GM19035 (cell line): Measurements from ENCODE around the gene ASL.
"Not testable (repeated sequence)": the region's sequence is repeated elsewhere in the genome, so short reads cannot be mapped to it uniquely, and the experiment has no call there.

ENCODE experiments used
- ATAC-seq: cut with Tn5 transposase; IDR thresholded peaks from one replicate; pipeline ENCODE4 v1.9.1; 2021; ENCODE audit not compliant: unreplicated experiment

The ASL gene

GRCh38 chr7:66116680-66117420 lies 41.2 kb downstream of the ASL start:
- ATAC-seq = not testable (repeated sequence)

GRCh38 chr7:66118603-66119002 lies 43.0 kb downstream of the ASL start:
- no peak for ATAC-seq

GRCh38 chr7:66119245-66119850 lies 43.7 kb downstream of the ASL start:
- no peak for ATAC-seq

DNA sequence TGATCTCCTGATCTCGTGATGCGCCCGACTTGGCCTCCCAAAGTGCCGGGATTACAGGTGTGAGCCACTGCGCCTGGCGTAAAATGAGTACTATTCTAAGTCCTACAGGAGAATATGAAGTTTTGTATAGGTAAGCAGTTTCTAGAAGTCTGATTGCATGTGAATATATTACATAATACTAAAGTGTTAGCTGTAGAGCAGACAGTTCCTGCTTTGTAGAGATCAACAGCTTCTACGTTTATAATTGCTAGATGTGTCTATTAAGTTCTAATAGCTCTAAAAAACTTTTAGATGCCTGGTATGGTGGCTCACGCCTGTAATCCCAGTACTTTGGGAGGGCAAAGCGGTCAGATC lies 47.5 kb downstream of the ASL start:
- ATAC-seq = no peak

GRCh38 chr7:66124569-66124861 lies 48.9 kb downstream of the ASL start:
- ATAC-seq = not testable (repeated sequence)

- ATAC-seq = no peak
Observed at GRCh38 chr7:66125052-66125694, 49.6 kb downstream of the ASL start.

DNA sequence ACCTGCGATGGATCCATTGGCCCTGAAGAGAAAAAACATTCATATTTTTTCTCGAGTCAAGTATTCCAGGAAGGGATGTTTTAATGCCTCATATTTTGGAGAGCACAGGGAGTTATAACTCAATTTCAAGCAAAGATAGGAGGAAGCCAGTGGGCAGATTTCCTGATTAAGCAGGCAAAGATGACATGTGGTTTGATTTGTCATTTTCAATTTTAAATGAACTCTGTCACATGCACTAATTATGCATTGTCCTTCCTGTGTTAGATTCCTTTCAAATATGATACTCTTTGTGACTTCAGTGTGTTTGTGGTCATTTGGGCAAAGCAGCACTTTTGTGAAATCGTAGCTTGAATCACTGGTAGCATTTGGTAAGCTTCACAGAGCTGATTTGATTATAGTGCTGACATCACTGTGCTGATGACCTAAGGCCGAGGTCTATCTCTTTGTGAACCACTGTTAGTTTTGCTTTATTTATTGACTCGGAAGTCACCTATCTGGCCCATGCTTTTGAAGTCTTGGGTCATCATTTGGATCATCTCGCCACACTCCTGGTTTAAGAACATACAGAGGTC lies 50.2 kb downstream of the ASL start:
- ATAC-seq = not testable (repeated sequence)

- not testable (repeated sequence) for ATAC-seq
Observed at GRCh38 chr7:66127172-66127571, 51.6 kb downstream of the ASL start.

DNA sequence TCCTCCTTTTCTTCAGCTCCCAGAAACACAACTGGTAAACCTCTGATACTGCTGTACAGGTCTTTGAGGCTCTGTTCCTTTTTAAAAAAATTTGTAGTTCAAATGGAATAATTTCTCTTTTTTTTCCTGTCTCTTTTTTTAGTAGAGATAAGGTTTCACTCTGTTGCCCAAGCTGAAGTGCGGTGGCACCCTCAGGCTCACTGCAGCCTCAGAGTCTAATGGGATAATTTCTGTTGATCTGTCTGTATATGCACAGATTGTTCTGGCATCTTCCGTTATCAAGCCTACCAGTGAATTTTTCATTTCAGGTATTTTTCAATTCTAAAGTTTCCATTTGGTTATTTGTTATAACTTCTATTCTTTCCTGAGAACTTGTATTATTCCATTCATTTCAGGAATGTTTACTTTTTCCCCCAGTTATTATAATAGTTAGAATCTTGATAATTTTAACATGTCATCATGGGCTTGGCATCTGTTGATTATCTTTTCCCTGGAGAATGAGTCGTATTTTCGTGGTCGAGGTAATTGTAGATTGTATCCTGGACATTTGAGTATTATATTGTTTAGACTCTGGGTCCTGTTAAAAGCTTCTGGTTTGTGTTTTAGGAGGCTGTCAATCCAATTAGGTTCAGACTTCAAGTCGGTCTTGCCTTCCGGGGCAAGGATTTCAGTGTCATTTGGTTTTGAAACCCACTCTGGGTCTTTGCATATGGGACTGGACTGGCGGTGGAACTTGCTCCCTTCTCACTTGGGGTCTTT lies 63.6 kb downstream of the ASL start:
- ATAC-seq = no peak

DNA sequence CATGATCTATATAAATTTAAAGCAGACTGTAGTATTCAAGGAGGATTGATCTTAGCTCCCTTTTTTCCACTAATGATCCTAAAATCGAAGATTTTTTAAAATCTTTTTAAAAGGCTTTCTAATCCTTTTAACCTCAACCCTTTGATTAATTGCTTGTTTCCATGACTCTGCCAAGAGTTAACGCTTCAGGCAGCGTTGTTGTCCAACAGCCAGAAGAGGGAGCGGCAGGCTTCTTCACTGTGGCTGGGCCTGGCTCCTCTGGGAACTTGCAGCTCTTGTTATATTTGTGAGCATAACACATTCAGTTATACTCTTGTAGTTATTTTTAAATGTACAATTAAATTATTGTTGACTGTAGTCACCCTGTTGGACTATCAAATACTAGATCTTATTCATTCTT lies 65.3 kb downstream of the ASL start:
- ATAC-seq = no peak

- no peak for ATAC-seq
Observed at GRCh38 chr7:66142334-66142733, 66.7 kb downstream of the ASL start.

DNA sequence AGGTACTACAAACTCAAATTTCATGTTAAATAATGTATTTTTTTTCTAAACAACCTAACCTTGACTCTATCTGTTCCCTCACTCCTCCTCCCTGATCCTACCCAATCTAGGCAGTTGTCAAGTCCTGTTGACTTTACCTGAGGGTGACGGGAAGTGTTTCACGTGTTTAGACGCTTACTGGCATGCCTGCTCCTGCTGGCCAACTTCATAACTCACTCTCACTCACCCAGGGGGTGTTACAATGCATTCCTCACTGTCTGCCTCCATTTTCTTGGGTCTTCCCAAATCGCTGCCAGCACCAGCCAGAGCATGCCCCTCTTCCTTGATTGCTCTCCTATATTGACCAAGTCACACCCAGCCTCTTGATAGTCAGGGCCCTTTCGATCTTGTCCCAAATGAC lies 67.4 kb downstream of the ASL start:
- no peak for ATAC-seq
